ENCODE results near the gene FYTTD1. TPM values are rescaled to one million over a fixed set of nuclear protein-coding genes. Genes with fewer than 3 reads are reported as not detected.

Gene FYTTD1
- total RNA-seq, 1 donor from 2014 or later, result 103 TPM

- DNase-seq (ENCODE audit: low read depth), result peak; percentile 95
Measured at GRCh38 chr3:197736491-197737318, 13.0 kb upstream of the FYTTD1 start, which contains the start of gene RUBCN. RUBCN (minus strand) TSS chr3:197736904; CDS start chr3:197736719, 185 bp downstream.

DNA sequence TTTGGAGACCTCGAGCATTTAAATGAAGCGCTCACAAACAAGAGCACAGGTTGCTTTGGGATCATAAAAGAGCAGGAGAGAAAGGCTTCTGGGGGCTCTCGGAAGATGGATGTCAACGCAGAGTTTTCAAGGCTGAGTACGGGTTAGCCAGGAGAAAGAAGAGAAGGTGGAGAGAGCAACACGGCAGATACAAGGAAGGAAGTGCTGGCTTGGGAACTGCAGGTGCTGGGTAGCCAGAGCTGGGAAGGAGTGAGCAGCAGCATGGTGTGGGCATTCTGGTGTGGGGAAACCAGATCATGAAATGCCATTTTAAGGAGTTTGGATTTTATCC, 12.4 kb upstream of the FYTTD1 start:
- DNase-seq (ENCODE audit: low read depth), result no peak

GRCh38 chr3:197737749-197738462, 11.8 kb upstream of the FYTTD1 start:
- no peak for DNase-seq (ENCODE audit: low read depth)

GRCh38 chr3:197742787-197743186, 6.9 kb upstream of the FYTTD1 start:
- DNase-seq (ENCODE audit: low read depth), result no peak

- no peak for DNase-seq (ENCODE audit: low read depth)
Measured at GRCh38 chr3:197746209-197746608, 3.5 kb upstream of the FYTTD1 start.

GRCh38 chr3:197746801-197747237, 2.9 kb upstream of the FYTTD1 start:
- peak; percentile 39 for DNase-seq (ENCODE audit: low read depth)

DNA sequence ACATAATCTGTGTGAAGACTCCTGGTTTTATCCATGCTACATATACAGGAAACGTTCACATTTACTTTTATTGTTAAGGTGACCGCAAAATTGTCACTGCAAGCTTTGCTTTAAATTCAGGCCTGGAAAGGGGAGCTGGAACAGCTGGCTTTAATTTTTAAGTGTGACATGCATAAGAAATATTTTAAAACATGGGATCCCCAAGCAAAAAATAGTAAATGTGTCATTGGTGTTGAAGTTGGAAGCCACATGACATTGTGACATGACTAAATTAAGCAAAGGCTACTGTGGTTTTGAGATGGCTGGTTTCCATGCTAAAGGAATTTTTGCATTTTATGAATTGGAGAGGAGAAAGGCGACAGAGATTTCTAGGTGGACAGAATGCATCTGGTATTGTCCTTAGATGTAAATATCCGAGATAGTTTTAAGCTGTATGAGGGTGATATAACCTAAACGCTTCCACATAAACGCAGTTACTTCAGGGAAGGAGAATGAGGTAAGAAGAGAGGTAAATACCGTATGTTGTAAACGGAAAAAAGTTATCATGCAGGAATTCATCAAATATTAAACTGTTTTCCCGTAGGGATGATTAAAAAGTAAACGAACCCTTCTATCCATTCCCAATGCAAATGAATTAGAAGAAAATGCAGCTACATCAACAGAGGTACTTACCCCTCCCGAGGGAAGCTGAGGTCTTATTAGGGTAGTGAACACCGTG, 927 bp upstream of the FYTTD1 start:
- peak; percentile 87 for DNase-seq (ENCODE audit: low read depth)

DNA sequence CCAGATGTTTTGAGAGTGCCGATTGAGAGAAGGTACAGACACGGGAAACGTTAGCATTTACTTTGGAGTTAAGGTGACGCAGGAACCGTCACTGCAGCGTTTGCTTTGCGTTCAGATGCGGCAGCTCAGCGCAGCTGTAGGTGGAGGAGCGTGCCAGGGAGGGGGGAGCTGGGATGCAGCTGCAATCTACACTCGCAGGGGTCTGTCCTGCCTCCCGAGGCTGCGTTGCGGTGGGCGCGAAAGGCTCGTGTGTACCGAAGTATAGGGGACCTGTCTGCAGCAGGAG, 425 bp upstream of the FYTTD1 start:
- DNase-seq (ENCODE audit: low read depth), result no peak

- peak; percentile 82 for DNase-seq (ENCODE audit: low read depth)
Measured at GRCh38 chr3:197750396-197750831, 731 bp downstream of the FYTTD1 start.

- peak; percentile 66 for DNase-seq (ENCODE audit: low read depth)
Measured at GRCh38 chr3:197750858-197751737, 1.4 kb downstream of the FYTTD1 start.

DNA sequence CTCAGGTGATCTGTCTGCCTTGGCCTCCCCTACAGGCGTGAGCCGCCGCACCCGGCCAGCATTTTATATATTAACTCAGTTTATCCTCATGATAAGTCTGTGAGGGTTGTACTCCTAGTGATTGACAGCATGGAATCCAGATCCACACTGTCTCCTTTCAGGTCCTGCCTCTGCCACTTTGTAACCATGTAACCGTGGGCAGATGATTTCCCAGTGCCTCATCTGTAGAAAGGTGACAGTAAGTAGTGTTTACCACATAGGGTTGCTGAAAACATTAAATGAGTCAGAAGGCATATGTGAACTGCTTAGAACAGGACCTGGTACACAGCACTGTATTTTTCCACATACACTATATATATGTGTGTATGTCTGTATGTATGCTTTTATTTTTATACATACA, 2.4 kb downstream of the FYTTD1 start:
- DNase-seq (ENCODE audit: low read depth), result no peak

GRCh38 chr3:197753263-197753662, 3.6 kb downstream of the FYTTD1 start:
- DNase-seq (ENCODE audit: low read depth), result no peak

DNA sequence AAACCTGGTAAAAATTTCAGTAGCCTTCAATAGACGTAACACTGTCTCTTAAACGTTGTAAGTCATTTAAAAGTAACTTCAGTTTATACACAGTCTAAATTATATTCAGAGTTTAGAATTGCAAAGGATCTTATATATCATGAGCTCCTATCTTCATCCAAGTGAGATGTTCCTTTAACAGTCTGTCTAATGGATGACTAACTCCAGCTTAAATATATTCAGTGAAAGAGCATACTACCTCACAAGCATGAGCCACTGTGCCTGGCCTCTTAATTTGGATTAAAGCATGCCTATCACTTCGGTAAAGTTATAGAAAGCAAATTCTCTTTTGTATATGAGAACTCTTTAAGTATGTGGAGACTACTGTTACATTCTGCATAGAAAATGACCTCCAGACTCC, 7.0 kb downstream of the FYTTD1 start:
- DNase-seq (ENCODE audit: low read depth), result no peak

DNA sequence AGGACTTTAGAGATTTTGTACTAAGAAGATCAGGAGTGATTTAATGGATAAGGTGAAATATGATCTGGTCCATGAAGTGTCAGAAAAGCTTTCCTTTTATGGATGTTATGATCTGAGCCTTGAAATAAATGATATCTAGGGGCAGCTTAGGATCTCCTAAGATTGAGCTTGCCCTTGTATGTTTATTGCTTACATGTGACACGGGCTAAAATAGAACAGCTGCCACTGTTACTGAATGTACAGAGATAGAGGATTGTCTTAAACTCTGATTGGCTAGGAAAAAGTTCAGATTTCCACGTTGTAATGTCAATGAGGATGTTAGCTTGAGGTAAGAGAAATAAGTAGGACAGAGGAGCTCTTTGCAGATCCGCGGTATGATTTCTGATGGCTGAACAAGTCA, 8.8 kb downstream of the FYTTD1 start:
- no peak for DNase-seq (ENCODE audit: low read depth)

GRCh38 chr3:197761784-197762183, 12.1 kb downstream of the FYTTD1 start:
- DNase-seq (ENCODE audit: low read depth), result no peak

DNA sequence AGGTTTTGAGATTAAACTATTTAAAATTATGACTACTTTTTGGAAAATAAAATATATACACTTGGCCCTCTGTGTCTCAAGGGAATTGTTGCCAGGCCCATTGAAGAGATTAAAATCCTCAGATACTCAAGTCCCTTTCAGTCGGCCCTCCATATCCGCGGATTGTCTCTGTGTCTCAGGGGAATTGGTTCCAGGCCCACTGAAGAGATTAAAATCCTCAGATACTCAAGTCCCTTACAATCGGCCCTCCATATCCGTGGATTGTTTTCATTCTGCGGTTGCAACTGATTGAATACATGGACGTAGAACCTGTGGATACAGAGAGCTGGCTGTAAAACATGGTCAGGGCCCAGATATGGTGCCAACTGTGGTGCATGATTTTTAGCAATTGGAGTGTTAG, 25.6 kb downstream of the FYTTD1 start:
- DNase-seq (ENCODE audit: low read depth), result no peak

GRCh38 chr3:197782230-197782629, 32.5 kb downstream of the FYTTD1 start:
- no peak for DNase-seq (ENCODE audit: low read depth)

DNA sequence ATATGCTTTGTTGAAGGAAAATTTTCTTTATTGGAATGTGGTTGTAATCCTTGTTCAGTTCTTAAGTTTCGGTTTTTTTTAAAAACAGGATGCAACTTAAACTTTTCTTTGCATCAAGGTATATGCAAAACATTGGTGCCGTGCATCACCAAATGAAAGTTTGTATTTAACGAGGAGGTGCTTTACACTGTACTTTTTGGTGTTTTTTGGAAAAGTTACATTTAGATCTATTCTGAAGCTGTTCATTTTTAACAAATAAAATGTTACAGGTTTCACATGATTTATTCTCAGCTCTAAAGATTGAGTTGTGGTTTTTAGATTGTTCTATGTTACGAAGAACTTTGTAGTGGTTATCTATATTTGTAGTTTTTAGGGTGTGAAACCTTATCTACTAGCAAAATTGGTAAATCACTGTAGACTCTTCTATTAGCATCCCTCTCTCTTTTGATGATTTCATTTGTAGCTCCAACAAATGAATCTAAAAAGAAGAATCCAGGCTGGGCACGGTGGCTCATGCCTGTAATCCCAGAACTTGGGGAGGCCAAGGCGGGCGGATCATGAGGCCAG, 34.4 kb downstream of the FYTTD1 start:
- DNase-seq (ENCODE audit: low read depth), result no peak

DNA sequence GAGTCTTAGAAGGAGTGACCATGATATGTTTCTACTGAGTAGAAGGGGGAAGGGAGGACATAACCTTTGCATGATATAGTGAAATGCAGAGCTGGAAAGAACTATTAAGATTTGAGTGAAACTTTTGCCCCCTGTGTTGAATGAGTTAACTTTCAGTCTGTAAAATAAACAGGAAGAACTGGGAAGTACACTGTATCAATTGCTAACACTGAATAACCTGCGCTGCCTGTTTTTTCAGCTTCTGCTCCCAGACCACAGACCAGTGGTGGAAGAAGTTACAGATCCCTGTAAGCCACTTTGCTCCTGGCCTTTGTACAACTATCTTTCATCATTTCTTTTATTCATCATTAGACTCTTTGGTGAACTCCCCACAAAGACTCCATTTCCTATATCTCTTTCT, 37.7 kb downstream of the FYTTD1 start:
- DNase-seq (ENCODE audit: low read depth), result no peak

- DNase-seq (ENCODE audit: low read depth), result no peak
Measured at GRCh38 chr3:197789309-197789708, 39.6 kb downstream of the FYTTD1 start.

- DNase-seq (ENCODE audit: low read depth), result no peak
Measured at GRCh38 chr3:197790033-197790432, 40.4 kb downstream of the FYTTD1 start.
